HG03571 (cell line): Measurements from ENCODE around the gene FAM43B.
"Not testable (repeated sequence)": the region's sequence is repeated elsewhere in the genome, so short reads cannot be mapped to it uniquely, and the experiment has no call there.

Source experiments
- ATAC-seq: cut with Tn5 transposase; IDR thresholded peaks from one replicate; pipeline ENCODE4 v1.9.1; 2021; ENCODE audit not compliant: unreplicated experiment

Gene FAM43B, protein sequence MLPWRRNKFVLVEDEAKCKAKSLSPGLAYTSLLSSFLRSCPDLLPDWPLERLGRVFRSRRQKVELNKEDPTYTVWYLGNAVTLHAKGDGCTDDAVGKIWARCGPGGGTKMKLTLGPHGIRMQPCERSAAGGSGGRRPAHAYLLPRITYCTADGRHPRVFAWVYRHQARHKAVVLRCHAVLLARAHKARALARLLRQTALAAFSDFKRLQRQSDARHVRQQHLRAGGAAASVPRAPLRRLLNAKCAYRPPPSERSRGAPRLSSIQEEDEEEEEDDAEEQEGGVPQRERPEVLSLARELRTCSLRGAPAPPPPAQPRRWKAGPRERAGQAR

DNA sequence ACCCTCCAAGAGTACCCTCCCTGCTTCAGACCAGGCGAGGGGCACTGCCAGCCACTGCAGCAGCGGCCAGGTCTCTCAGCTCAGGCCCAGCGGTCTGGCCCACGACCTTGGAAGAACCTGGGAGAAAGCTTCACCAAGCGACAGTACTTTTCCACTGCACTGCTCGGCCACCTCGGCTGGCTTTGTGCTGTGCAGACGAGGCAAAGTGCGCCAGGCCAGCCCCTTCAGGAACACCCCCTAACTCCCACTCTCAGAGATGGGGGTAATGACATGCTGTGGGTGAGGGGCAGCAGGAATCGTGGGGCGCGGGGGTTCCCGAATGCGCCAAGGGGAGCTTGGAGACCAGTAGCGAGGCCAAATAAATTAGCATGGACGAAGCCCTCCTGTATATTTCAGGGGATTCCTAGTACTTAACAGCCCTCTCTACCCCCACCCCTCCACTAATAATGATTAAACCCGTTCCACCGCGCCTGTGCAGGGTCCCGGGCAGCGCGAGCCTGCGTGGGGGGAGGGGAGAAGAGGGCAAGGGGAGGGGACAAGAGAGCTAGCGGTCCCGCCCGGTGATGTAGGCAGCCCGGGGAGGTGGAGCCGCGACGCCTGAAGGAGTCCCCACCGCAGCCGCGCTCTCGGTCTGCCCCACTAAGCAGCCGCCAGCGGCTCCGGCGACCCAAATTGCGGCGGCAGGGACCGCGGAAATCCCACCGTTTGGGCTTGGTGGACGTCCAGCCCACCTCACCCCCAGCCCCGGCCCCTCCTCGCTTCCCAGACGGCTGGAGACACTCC lies at the start of gene FAM43B:
FAM43B (plus strand) TSS at position 629 of the 783 bp plus-strand sequence. CDS start 401 bp downstream, outside the sequence.
- ATAC-seq: no peak

DNA sequence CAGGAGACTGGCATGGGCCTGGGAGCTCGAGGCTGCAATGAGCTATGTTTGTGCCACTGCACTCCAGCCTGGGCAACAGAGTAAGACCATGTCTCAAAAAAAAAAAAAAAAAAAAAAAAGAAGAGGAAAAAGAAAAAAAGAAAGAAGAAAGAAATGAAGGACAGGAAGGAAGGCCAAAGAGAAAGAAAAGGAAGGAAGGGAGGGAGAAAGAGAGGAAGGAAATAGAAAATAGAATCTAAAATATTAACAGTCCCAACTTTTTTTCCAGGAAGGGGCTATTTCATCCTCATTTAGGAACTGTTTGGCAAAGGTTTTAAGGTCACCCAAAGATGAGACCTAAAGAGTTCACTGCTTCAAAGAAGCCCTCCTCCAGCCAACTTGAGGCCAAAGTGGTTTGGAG lies 46.9 kb upstream of the FAM43B start:
- ATAC-seq: no peak

DNA sequence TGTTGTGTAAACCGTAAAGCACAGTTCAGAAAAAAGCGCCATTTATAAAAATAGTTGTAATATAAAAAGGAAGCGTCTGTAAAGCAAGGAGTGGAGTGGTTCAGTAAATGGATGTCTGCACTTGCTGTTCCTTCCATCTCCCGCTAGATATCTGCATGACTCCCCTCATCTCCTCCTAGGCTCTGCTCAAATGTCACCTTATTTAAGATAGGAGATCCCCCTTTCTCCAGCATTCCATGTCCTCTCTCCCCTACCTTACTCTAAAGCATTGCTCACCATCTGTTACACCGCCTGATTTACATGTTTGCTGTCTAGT lies 45.2 kb upstream of the FAM43B start:
- ATAC-seq: peak; percentile 17

DNA sequence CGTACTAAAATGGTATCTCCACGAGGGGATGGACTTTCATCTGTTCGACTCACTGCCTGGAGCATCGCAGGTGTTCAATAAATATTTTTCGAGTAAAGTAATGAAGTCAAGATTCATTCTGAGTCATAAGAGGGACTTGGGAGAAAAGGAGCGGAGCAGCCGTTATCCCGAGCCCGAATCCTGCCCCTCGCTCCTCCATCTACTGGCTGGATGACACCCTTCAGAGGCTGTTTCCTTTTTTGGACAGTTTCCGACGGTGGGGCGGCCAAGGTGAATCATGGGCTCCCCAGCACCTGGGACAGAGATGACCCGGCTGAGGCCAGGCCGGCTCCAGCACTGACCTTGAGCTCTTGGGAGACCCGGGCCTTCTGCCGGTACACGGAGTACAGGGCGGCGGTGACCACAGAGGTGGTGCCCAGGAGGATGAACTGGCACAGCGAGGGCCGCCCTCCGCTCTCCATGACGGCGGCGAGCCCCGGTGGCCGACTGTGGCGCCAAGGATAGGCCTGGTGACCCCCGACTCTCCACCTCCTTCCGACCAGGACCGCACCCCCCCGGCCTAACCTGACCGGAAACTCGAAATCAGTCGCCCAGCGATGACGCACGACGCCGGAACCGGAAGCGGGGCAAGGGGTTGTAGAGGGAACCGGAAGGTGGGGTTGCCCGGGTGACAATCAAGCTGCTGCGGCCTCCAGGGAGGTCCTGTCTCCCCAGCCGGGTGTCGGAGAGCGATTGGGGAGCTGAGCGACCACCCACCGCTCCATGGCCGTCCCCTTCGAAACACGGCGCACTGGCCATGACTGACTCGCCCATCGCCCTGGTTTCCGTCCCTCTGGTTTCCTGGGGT lies 44.6 kb upstream of the FAM43B start, which contains the start of gene MUL1:
MUL1 (minus strand) TSS at position 588 of the 847 bp plus-strand sequence; CDS start at position 461, 127 bp downstream.
- peak; percentile 83 for ATAC-seq

DNA sequence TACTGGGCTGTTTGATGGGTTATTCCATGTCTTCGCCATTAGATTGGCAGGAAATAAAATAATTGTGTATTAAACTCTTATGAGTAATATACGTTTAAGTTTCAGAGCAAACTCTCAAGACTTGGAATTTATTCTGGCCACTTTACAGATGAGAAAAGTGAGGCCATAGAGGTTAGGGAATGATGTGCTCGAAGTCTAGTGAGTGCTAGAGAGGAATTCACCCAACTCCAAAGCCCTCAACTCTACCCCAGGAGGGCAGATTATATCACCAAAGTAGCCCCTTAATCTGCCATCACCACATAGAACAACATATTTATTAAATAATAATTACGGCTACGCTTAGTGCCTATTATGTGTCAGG lies 44.0 kb upstream of the FAM43B start:
- ATAC-seq: no peak

DNA sequence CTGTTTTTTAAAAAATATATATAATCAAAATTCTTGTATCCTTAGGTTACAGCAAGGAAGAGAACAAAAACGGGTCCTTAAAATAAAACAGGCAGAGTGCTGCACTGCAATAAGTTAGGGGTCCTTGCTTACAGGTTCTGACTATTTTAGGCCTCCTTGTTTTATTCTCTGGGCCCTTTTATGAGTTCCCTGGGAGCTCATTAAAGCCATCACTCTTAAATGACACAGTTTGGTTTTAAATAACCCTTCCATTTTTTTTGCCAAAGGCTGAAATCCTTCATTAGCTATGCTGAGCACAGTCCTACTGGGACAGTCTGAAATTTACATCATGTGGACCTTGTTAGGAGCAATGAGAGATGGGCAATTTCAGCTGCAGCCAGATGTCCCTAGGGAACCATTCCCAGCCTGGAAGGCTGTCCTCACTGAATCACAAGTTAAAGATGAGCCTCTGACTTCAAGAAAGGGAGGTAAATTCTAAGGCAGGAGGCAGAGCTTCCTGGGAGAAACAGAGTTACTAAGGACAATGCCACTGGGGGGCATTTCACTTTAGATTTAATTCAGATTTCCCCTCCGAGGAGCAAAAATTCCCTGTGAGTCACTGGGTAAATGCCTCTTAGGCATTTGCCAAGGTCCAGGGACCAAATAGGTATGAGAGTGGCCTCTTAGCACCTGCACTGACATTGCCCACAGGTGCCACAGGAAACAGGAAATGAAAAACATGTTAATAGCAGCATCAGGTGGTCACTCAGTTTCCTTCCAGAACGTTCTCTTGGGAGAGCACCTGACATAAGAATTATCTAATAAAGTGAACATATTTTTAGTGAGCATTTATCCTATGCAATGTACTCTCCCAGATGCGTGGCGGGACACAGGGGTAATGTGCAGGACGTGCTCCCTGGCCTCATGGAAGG lies 40.6 kb upstream of the FAM43B start:
- no peak for ATAC-seq

DNA sequence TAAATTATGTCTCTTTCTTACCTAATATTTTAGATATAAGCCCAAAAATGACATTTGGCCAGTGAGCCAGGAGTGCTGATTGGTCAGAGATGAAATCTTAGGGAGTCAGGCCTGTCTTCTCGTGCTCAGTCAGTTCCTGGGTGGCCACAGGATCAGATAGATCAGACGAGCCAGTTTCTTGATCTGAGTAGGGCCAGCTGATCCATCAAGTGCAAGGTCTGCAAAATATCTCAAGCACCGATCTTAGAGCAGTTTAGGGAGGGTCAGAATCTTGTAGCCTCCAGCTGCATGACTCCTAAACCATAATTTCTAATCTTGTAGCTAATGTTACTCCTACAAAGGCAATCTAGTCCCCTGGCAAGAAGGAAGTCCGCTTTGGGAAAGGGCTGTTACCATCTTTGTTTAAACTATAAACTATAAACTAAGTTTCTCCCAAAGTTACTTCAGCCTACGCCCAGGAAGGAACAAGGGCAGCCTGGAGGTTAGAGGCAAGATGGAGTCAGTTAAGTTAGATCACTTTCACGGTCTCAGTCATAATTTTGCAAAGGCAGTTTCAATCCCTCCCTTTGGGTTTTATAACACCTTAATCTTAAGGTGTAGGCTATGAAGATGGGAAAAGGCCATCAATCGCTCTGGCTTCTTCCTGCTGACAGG lies 32.6 kb upstream of the FAM43B start:
- ATAC-seq: not testable (repeated sequence)

DNA sequence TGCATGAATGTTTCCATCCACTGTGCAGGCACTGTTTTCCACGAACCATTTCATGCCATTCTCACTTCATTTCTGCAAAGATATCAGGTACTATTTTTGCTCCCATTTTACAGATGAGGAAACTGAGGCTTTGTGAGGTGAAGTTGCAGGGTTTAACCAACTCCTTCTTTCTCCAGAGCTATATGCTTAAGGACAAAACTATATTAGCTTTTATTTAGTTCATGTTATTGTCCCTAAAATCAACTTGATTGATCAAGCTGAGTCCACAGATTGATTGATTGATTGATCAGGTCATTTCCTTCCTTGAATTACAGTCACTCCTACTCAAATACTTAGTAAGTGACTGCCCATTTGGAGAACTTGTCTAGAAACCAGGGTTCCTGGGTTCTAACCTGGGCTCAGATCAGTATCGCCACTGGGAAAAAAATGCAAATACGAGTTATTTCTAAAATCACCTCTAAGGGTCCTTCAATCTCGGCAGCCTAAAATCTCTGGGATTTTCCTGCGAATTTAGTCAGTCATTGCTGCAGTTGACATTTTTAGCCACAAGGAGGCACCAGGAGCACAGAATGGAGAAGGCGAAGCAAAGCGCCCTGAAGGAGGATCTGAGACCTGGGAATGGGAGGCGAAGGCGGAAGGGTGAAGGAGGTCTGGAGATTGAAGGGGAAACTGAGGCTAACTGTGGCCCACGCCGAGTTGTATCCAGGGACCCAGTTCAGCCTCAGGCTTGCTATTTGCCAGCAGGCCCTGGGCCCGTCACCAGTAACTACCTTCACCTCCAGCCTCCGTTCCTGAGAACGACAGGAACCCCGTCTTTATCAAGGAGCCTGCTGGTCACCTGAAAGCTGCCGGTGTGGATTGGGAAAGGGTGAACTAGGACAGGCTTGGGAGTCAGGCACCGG lies 30.2 kb upstream of the FAM43B start:
- no peak for ATAC-seq

DNA sequence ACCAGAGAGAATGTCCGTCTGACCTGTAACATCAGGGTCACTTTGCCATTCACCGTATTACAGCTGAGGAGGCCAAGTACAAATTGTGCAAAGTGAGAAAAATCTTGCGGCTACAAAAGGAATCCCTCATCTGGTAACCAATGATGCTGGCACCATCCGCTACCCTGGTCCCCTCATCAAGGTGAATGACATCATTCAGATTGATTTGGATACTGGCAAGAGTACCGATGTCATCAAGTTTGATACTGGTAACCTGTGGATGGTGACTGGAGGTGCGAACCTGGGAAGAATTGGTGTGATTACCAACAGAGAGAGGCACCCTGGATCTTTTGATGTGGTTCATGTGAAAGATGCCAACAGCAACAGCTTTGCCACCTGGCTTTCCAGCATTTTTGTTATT lies 26.1 kb upstream of the FAM43B start:
- ATAC-seq: no peak

DNA sequence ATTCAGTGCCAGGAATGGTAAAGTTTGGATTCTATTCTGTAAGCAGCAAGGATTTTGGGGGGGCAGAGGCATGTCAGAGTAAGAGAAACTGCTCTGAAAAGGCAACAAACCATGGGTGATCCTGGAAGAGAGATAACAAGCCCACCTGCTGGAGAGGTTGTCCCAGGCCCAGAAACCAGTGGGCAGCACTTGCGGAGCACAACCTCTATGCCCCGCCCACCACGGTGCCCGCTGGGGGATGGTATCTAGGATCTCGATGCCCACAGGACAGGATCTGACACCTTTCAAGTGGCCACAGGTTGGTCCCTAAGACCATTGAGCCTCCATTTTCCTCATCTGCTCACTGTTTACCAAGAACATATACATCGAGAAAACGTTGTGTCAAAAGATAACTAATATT lies 24.2 kb upstream of the FAM43B start:
- ATAC-seq: no peak

DNA sequence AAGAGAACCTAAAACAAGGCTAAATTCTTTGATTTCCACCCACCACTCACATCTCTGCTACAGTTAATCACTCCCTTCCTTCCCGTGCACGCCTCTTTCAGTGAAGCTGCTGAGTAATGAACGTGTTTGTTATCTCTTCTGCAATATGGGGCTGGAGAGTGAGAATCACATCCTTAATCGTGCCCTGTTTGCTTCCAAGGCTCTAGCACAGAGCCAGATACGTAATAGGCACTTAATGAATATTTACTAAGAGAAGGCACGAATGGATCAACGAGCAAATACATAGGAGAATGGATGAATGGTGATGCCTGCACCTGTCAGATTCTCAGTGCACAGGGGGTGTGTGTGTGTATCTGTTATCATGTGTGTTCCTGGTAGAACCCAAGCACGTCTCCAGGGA lies 22.1 kb upstream of the FAM43B start:
- ATAC-seq: no peak

DNA sequence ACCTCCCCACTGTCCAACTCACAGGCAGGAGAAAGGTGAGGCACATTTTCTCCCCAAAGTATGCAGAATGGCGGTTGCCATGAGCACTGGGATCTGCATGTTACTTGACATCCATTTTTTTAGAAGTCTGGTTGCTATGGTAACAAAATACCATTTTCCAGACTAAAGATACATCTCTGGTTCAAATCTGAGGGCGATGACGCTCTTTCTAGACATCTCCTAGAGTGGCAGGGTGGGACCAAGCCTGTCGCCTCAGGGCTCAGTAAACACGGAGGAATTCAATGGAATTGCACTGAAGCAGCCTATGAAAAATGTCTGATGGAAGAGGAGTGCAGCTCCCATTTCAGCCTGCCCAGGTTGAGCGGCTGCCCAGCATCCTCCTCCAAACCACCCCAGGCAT lies 21.5 kb upstream of the FAM43B start:
- ATAC-seq: no peak

DNA sequence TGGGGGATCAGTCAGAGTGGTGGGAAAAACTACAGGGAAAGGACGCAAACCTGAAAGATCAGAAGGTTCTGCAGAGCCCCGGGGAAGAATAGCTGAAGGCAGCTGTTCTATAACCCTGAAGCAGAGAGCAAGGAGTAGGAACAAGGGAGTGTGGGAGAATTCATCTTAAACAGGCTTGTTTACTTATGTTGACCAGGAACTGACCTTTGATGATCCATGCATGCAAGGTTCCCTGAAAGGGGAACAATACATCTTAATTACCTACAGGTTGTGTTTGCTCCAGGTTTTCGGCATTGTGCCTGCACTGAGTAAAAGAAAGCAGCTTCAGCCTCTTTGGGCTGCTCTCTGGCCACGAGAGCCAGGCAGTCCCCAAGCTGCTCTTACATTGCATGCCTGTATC lies 18.7 kb upstream of the FAM43B start:
- ATAC-seq: no peak

DNA sequence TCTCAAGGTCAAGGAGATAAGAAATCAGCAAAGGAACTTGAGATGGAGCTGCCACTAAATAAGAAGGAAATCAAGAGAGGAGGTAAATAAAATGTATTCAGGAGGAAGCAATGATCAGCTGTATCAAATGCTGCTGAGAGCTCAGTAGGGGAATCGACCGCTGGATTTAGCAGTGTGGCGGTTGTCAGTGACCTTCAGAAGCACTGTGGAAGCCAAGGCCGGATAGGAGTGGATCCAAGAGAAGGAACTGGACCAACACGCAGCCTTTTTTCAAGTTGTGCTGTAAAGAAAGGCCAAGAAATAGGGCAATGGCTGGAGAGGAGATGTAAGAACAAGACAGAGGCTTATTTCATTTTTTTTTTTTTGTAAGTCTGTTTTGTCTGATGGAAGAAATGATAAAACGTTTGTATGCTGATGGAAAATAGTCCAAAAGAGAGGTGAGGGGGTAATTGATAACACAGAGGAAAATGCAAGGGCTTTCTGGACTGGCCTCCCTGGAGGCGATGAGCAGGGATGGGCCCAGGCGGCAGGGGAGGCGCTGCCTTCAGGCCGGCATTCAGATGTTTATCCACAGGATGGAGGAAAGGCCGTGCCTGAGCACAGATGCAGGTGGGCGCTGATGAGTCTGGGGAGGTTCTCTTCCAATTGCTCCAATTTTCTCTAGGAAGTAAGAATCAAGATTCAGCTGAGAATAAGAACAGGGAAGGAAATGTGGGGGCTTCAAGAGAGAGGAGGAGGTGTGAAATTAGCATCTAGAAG lies 17.5 kb upstream of the FAM43B start:
- no peak for ATAC-seq

DNA sequence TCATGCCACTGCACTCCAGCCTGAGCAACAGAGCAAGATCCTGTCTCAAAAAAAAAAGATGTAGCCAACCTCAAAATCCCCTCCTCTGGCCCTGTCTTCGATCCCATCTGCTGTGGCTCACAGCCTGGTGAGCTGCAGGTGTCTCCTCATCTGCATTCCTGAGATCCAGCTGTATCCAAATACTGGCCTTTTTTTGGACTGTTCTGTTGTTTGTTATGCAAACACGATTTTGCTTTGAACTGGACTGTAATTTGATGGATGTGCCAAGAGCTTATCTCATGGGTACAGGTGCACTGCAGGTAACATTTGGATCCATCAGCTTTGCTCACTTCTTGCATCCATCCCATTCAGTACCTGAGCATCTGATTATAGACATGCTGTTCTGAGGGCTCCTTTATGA lies 14.1 kb upstream of the FAM43B start:
- no peak for ATAC-seq

DNA sequence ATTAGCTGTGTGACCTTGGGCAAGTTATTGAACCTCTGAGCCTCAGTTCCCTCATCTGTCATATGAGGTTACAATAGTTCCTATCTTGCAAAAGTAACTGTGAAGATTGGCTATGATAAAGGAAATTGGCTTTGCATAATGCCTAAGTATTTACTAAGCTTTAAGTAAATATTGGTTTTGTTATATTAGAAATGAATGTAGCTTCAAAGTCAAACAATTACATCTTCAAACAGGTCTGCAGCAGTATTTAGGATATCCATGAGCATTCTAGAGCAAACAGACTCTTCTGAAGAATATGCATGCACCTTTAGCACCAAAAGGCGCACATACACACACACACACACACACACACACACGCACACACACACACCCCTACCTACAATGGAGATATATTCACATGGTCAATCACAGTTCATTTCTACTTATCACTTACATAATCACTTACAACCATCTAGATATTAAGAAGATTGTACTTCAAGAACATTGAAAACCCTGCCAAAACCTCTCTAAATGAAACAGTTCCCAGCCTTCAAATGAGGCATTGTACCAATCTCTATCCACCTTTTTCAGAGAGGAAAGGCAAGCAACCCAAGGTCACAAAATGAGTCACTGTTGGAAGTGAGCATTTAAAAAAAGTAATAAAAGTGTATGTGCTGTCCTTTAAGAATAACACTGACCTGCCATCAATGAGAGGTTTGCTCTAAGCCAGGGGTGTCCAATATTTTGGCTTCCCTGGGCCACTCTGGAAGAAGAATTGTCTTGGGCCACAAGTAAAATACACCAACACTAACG lies 13.4 kb upstream of the FAM43B start:
- ATAC-seq: no peak

DNA sequence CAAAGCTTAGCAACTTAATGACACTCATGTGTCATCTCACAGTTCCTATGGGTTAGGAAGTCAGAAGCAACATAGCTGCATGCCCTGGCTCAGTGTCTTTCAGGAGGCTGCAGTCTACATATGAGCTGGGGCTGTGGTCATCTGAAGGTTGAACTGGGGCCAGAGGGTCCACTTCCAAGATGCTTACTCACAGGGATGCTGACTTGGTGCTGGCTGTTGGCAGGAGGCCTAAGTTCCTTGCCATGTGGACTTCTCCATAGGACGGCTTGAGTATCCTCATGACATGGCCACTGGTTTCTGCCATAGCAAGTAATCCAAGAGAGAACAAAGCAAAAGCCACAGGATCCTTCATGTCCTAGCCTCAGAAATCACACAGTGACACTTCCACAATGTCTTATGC lies 12.1 kb upstream of the FAM43B start:
- no peak for ATAC-seq

DNA sequence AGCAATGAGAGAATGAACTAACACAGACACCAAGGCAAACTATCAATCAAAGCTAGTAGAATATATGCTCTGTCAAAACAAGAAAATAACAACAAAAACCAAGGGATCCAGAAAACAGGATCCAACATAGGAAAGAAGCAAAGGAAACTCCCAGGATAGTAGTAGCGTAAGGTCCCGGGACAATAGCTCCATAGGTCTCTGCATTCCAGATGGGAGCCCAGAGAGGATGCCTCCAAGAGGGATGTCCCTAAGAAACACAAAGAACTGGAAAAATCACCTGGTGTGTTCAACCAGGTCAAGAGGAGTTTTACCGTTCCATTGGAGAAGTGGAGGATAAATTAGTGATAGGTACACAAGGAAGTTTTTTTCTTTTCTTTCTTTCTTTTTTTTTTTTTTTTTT lies 5.7 kb upstream of the FAM43B start:
- no peak for ATAC-seq
